Measurements from ENCODE around the gene METTL9.

GRCh38 chr16:21637032-21637968 lies 37.9 kb downstream of the METTL9 start:
- TF ChIP-seq ZFP30 (CRISPR knock-in tag; IDR thresholded peaks at IDR 0.05) (no peak), BACH2 (CRISPR knock-in tag; IDR thresholded peaks at IDR 0.05; ENCODE audit: borderline replicate concordance) (no peak), ZC3H10 (CRISPR knock-in tag; IDR thresholded peaks at IDR 0.05) (no peak), ZNF565 (CRISPR knock-in tag; conservative IDR thresholded peaks at IDR 0.05; ENCODE audit: low read depth) (no peak), TOX (CRISPR knock-in tag; IDR thresholded peaks at IDR 0.05; ENCODE audit: borderline replicate concordance) (no peak), SNAI2 (CRISPR knock-in tag; IDR thresholded peaks at IDR 0.05) (no peak), TSHZ2 (CRISPR knock-in tag; IDR thresholded peaks at IDR 0.05) (no peak), ARNTL (CRISPR knock-in tag; IDR thresholded peaks at IDR 0.05; ENCODE audit: borderline replicate concordance, low read depth) (no peak), ZFP3 (CRISPR knock-in tag; IDR thresholded peaks at IDR 0.05) (no peak), POU6F1 (CRISPR knock-in tag; IDR thresholded peaks at IDR 0.05; ENCODE audit: borderline replicate concordance, low read depth) (no peak)

All from SK-N-SH treated with all-trans-retinoic acid at 6 μM for 48 hours (cell line).